Transverse colon (tissue), 3 donors: Measurements from ENCODE around the gene PRR19.
"Not testable (repeated sequence)": the region's sequence is repeated elsewhere in the genome, so short reads cannot be mapped to it uniquely, and the experiment has no call there.

Source experiments
- CTCF ChIP-seq, 5 experiments: fragments of 200-600 bp in 3 of 5; fragments of 450-650 bp in 2 of 5; sonication (generic) in 3 of 5; IDR thresholded peaks; 1 replicate in 2 of 5; 2 replicates in 3 of 5; pipeline ENCODE4 v1.5.1; 2016 to 2017; ENCODE audit warnings: antibody characterized with exemption in 5 of 5, inconsistent platforms in 3 of 5, mild to moderate bottlenecking in 2 of 5, moderate library complexity in 1 of 5
- POLR2A ChIP-seq: fragments of 450-650 bp; IDR thresholded peaks from one replicate; pipeline ENCODE4 v1.6.1; 2016; ENCODE audit warnings: antibody characterized with exemption, mild to moderate bottlenecking, moderate library complexity

GRCh38 chr19:42257842-42258241 lies 44.1 kb upstream of the PRR19 start:
- TF ChIP-seq CTCF (IDR thresholded peaks at IDR 0.05); POLR2A: not testable (repeated sequence)
